HEK293 (cell line): ENCODE results near the gene NLGN1.

ENCODE experiments used
- CTCF ChIA-PET: fragments of 350-600 bp; formaldehyde crosslinking; extraction: SDS; loops from one replicate; lab custom pipeline; 2021; ENCODE audit warnings: antibody characterized with exemption; lab: Yijun Ruan, JAX
- POLR2A ChIA-PET: fragments of 300-600 bp; formaldehyde crosslinking; extraction: SDS; loops from one replicate; lab custom pipeline; 2020; ENCODE audit warnings: antibody characterized with exemption, inconsistent platforms; lab: Yijun Ruan, JAX
- H3K27ac ChIP-seq: fragments of 200-500 bp; sonication (Bioruptor generic); 2 replicates; pipeline ENCODE4 v1.5.1; 2014; ENCODE audit warnings: low read depth, low read length, control low read depth, inconsistent platforms; ENCODE audit errors: extremely low read depth
- H3K36me3 ChIP-seq, 2 experiments: fragments of 200-500 bp in 1 of 2; sonication (Bioruptor generic) in 1 of 2; 1 replicate in 1 of 2; 2 replicates in 1 of 2; pipeline ENCODE4 v1.5.1; 2014 to 2017; ENCODE audit warnings: inconsistent platforms in 2 of 2, low read length in 2 of 2; ENCODE audit not compliant: control insufficient read depth in 2 of 2, insufficient read depth in 1 of 2
- H3K4me1 ChIP-seq: fragments of 200-500 bp; sonication (Bioruptor generic); 2 replicates; pipeline ENCODE4 v1.5.1; 2014; ENCODE audit warnings: mild to moderate bottlenecking, low read length, inconsistent platforms; ENCODE audit not compliant: control insufficient read depth, insufficient read depth
- H3K4me3 ChIP-seq: 2 replicates; pipeline ENCODE4 v1.5.1; 2011; ENCODE audit warnings: low read depth, mild to moderate bottlenecking, control low read depth, low read length, moderate library complexity
- H3K9me3 ChIP-seq: fragments of 200-500 bp; sonication (Bioruptor generic); 2 replicates; pipeline ENCODE4 v1.5.1; 2014; ENCODE audit warnings: low read depth, low read length, inconsistent platforms; ENCODE audit not compliant: control insufficient read depth, insufficient read depth
- KLF16 ChIP-seq: fragments of 450-650 bp; formaldehyde crosslinking; IDR thresholded peaks from 2 replicates; pipeline ENCODE4 v1.5.1; 2017; ENCODE audit warnings: missing biosample characterization, missing genetic modification characterization
- MZF1 ChIP-seq: fragments of 450-650 bp; formaldehyde crosslinking; IDR thresholded peaks from 2 replicates; pipeline ENCODE4 v1.5.1; 2017; ENCODE audit warnings: missing biosample characterization, missing genetic modification characterization, borderline replicate concordance
- OVOL3 ChIP-seq: fragments of 450-650 bp; formaldehyde crosslinking; IDR thresholded peaks from 2 replicates; pipeline ENCODE4 v1.5.1; 2016; ENCODE audit warnings: missing biosample characterization, missing genetic modification characterization
- SCRT1 ChIP-seq: fragments of 450-650 bp; formaldehyde crosslinking; IDR thresholded peaks from 2 replicates; pipeline ENCODE4 v1.5.1; 2016; ENCODE audit warnings: missing biosample characterization, missing genetic modification characterization, borderline replicate concordance
- SP3 ChIP-seq: fragments of 450-650 bp; formaldehyde crosslinking; IDR thresholded peaks from 2 replicates; pipeline ENCODE4 v1.5.1; 2016; ENCODE audit warnings: missing biosample characterization, missing genetic modification characterization
- SP7 ChIP-seq: fragments of 450-650 bp; formaldehyde crosslinking; IDR thresholded peaks from 2 replicates; pipeline ENCODE4 v1.5.1; 2016; ENCODE audit warnings: missing biosample characterization, missing genetic modification characterization
- TCF7L2 ChIP-seq: IDR thresholded peaks from 2 replicates; pipeline ENCODE4 v1.6.1; 2011; ENCODE audit warnings: low read depth, mild to moderate bottlenecking, inconsistent platforms, low read length, moderate library complexity, borderline replicate concordance
- ZBTB7A ChIP-seq: fragments of 450-650 bp; formaldehyde crosslinking; IDR thresholded peaks from 2 replicates; pipeline ENCODE4 v1.5.1; 2016; ENCODE audit warnings: low read depth, missing biosample characterization, missing genetic modification characterization
- ZFP41 ChIP-seq: fragments of 450-650 bp; formaldehyde crosslinking; IDR thresholded peaks from 2 replicates; pipeline ENCODE4 v1.5.1; 2016; ENCODE audit warnings: missing biosample characterization, missing genetic modification characterization, borderline replicate concordance
- ZNF112 ChIP-seq: fragments of 450-650 bp; formaldehyde crosslinking; IDR thresholded peaks from 2 replicates; pipeline ENCODE4 v1.5.0; 2017; ENCODE audit warnings: missing biosample characterization, missing genetic modification characterization
- ZNF157 ChIP-seq: fragments of 450-650 bp; formaldehyde crosslinking; IDR thresholded peaks from 2 replicates; pipeline ENCODE4 v1.5.1; 2016; ENCODE audit warnings: missing biosample characterization, missing genetic modification characterization
- ZNF16 ChIP-seq: fragments of 450-650 bp; formaldehyde crosslinking; IDR thresholded peaks from 2 replicates; pipeline ENCODE4 v1.5.1; 2016; ENCODE audit warnings: low read depth, missing biosample characterization, missing genetic modification characterization
- ZNF2 ChIP-seq: fragments of 450-650 bp; formaldehyde crosslinking; IDR thresholded peaks from 2 replicates; pipeline ENCODE4 v1.5.1; 2016; ENCODE audit warnings: missing biosample characterization, missing genetic modification characterization
- ZNF23 ChIP-seq: fragments of 450-650 bp; formaldehyde crosslinking; IDR thresholded peaks from 2 replicates; pipeline ENCODE4 v1.5.1; 2016; ENCODE audit warnings: missing biosample characterization, missing genetic modification characterization, borderline replicate concordance
- ZNF350 ChIP-seq: fragments of 450-650 bp; formaldehyde crosslinking; IDR thresholded peaks from 2 replicates; pipeline ENCODE4 v1.5.0; 2017; ENCODE audit warnings: missing biosample characterization, mild to moderate bottlenecking, missing genetic modification characterization
- ZNF366 ChIP-seq: fragments of 450-650 bp; formaldehyde crosslinking; conservative IDR thresholded peaks from 2 replicates; pipeline ENCODE4 v1.5.1; 2016; ENCODE audit warnings: missing biosample characterization, missing genetic modification characterization
- ZNF501 ChIP-seq: fragments of 450-650 bp; formaldehyde crosslinking; IDR thresholded peaks from 2 replicates; pipeline ENCODE4 v1.5.1; 2016; ENCODE audit warnings: missing biosample characterization, missing genetic modification characterization
- ZNF521 ChIP-seq: fragments of 450-650 bp; formaldehyde crosslinking; IDR thresholded peaks from 2 replicates; pipeline ENCODE4 v1.5.1; 2017; ENCODE audit warnings: missing biosample characterization, mild to moderate bottlenecking, missing genetic modification characterization
- ZNF530 ChIP-seq: fragments of 450-650 bp; formaldehyde crosslinking; IDR thresholded peaks from 2 replicates; pipeline ENCODE4 v1.5.1; 2016; ENCODE audit warnings: low read depth, missing biosample characterization, missing genetic modification characterization
- ZNF544 ChIP-seq: fragments of 450-650 bp; formaldehyde crosslinking; IDR thresholded peaks from 2 replicates; pipeline ENCODE4 v1.5.0; 2017; ENCODE audit warnings: missing biosample characterization, missing genetic modification characterization
- ZNF621 ChIP-seq: fragments of 450-650 bp; formaldehyde crosslinking; IDR thresholded peaks from 2 replicates; pipeline ENCODE4 v1.5.1; 2017; ENCODE audit warnings: missing biosample characterization, missing genetic modification characterization
- ZNF624 ChIP-seq: fragments of 450-650 bp; formaldehyde crosslinking; IDR thresholded peaks from 2 replicates; pipeline ENCODE4 v1.5.1; 2017; ENCODE audit warnings: missing biosample characterization, missing genetic modification characterization
- ZNF626 ChIP-seq: fragments of 450-650 bp; sonication (Bioruptor Pico); formaldehyde crosslinking; IDR thresholded peaks from 2 replicates; pipeline ENCODE4 v1.5.1; 2018; ENCODE audit warnings: missing biosample characterization, missing genetic modification characterization, inconsistent platforms
- ZNF629 ChIP-seq: fragments of 450-650 bp; formaldehyde crosslinking; IDR thresholded peaks from 2 replicates; pipeline ENCODE4 v1.5.1; 2017; ENCODE audit warnings: missing biosample characterization, missing genetic modification characterization
- ZNF658 ChIP-seq: fragments of 450-650 bp; formaldehyde crosslinking; IDR thresholded peaks from 2 replicates; pipeline ENCODE4; 2016; ENCODE audit warnings: missing biosample characterization, missing genetic modification characterization
- ZNF701 ChIP-seq: fragments of 450-650 bp; formaldehyde crosslinking; IDR thresholded peaks from 2 replicates; pipeline ENCODE4 v1.5.1; 2016; ENCODE audit warnings: missing biosample characterization, missing genetic modification characterization
- ZNF768 ChIP-seq: fragments of 450-650 bp; formaldehyde crosslinking; IDR thresholded peaks from 2 replicates; pipeline ENCODE4 v1.5.1; 2018; ENCODE audit warnings: missing biosample characterization, mild to moderate bottlenecking, missing genetic modification characterization
- ZSCAN23 ChIP-seq: fragments of 450-650 bp; formaldehyde crosslinking; IDR thresholded peaks from 2 replicates; pipeline ENCODE4 v1.5.1; 2016; ENCODE audit warnings: missing biosample characterization, missing genetic modification characterization
- TF ChIP-seq, protein P1 (sequence below): fragments of 450-650 bp; formaldehyde crosslinking; IDR thresholded peaks from 2 replicates; pipeline ENCODE4 v1.5.1; 2016; ENCODE audit warnings: missing biosample characterization, missing genetic modification characterization
- TF ChIP-seq, protein P2 (sequence below): fragments of 450-650 bp; formaldehyde crosslinking; IDR thresholded peaks from 2 replicates; pipeline ENCODE4 v1.5.1; 2017; ENCODE audit warnings: missing biosample characterization, missing genetic modification characterization
- TF ChIP-seq, protein P3 (sequence below): fragments of 450-650 bp; formaldehyde crosslinking; IDR thresholded peaks from 2 replicates; pipeline ENCODE4 v1.5.1; 2016; ENCODE audit warnings: missing biosample characterization, missing genetic modification characterization
- TF ChIP-seq, protein P4 (sequence below): fragments of 450-650 bp; formaldehyde crosslinking; IDR thresholded peaks from 2 replicates; pipeline ENCODE4 v1.5.1; 2016; ENCODE audit warnings: missing biosample characterization, missing genetic modification characterization

Gene NLGN1

DNA sequence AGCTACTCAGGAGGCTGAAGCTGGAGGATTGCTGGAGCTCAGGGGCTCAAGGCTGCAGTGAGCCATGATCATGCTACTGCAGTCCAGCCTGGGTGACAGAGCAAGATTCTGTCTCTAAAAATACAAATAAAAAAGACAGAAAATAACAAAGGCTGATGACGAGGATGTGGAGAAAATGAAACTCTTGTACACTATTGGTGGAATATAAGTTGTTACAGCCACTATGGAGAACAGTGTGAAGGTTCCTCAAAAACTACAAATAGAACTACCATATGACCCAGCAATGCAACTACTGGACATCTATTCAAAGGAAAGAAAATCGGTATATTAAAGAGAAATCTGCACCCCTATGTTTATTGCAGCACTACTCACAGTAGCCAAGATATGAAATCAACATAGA is 934.8 kb downstream of the NLGN1 start:
- CTCF ChIA-PET: interaction anchor here (0.8 kb wide), 1 partner anchor 419 kb away, joined by 4 read pairs; no protein-coding TSS in a partner anchor
- POLR2A ChIA-PET: no interaction called here
- no peak overlapping the region for H3K27ac ChIP-seq
- no peaks in the 10 kb centered on the region for H3K9me3 ChIP-seq
- no peaks in the 10 kb centered on the region for H3K36me3 ChIP-seq
- no peak overlapping the region for H3K4me3 ChIP-seq
- TF ChIP-seq ZNF658 (no peak), SP7 (tag by site-specific recombination) (no peak), ZNF626 (tag by site-specific recombination) (no peak), SCRT1 (tag by site-specific recombination) (no peak), ZNF629 (tag by site-specific recombination) (no peak), ZNF112 (no peak), ZFP41 (tag by site-specific recombination) (no peak), OVOL3 (no peak), SP3 (tag by site-specific recombination) (no peak), ZNF501 (no peak), ZNF621 (no peak), ZNF157 (tag by site-specific recombination) (no peak), ZNF768 (tag by site-specific recombination) (no peak), ZNF530 (tag by site-specific recombination) (no peak), ZBTB7A (tag by site-specific recombination) (no peak), TCF7L2 (no peak)
- TF ChIP-seq, protein P1, sequence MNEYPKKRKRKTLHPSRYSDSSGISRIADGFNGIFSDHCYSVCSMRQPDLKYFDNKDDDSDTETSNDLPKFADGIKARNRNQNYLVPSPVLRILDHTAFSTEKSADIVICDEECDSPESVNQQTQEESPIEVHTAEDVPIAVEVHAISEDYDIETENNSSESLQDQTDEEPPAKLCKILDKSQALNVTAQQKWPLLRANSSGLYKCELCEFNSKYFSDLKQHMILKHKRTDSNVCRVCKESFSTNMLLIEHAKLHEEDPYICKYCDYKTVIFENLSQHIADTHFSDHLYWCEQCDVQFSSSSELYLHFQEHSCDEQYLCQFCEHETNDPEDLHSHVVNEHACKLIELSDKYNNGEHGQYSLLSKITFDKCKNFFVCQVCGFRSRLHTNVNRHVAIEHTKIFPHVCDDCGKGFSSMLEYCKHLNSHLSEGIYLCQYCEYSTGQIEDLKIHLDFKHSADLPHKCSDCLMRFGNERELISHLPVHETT: no peak
- TF ChIP-seq, protein P2, sequence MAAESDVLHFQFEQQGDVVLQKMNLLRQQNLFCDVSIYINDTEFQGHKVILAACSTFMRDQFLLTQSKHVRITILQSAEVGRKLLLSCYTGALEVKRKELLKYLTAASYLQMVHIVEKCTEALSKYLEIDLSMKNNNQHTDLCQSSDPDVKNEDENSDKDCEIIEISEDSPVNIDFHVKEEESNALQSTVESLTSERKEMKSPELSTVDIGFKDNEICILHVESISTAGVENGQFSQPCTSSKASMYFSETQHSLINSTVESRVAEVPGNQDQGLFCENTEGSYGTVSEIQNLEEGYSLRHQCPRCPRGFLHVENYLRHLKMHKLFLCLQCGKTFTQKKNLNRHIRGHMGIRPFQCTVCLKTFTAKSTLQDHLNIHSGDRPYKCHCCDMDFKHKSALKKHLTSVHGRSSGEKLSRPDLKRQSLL: no peak
- H3K4me1 ChIP-seq: no peaks in the 10 kb centered on the region

DNA sequence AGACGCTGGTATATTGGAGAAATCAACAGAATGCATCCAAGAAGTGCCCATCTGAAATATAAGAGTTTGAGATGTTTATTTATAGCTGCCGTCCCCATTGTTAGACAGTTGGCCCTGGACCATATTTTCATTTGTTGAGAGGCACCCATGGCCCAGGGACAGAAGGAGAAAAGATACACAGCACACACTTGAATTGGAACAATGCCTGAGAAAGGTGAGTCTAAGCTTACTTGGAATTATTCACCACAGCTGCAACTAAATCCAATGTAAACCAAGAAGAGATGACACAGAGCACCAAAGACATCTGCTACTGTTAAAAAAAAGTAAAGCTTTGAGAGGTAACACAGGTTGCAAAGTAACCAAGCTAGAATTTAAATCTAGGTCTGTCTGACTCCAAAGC is 936.1 kb downstream of the NLGN1 start:
- H3K4me1 ChIP-seq: no peaks in the 10 kb centered on the region
- no peak overlapping the region for H3K4me3 ChIP-seq
- no peaks in the 10 kb centered on the region for H3K36me3 ChIP-seq
- TF ChIP-seq ZNF16 (tag by site-specific recombination): no peak
- TF ChIP-seq ZNF23 (tag by site-specific recombination): no peak
- TF ChIP-seq ZSCAN23 (tag by site-specific recombination): no peak
- no peak for TF ChIP-seq ZNF2 (tag by site-specific recombination)
- TF ChIP-seq ZFP41 (tag by site-specific recombination): no peak
- TF ChIP-seq, protein P3, sequence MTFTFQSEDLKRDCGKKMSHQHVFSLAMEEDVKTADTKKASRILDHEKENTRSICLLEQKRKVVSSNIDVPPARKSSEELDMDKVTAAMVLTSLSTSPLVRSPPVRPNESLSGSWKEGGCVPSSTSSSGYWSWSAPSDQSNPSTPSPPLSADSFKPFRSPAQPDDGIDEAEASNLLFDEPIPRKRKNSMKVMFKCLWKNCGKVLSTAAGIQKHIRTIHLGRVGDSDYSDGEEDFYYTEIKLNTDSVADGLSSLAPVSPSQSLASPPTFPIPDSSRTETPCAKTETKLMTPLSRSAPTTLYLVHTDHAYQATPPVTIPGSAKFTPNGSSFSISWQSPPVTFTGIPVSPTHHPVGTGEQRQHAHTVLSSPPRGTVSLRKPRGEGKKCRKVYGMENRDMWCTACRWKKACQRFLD: no peak
- no peak for TF ChIP-seq ZNF350 (tag by site-specific recombination)
- no peak for TF ChIP-seq ZNF544 (tag by site-specific recombination)
- TF ChIP-seq ZNF701 (tag by site-specific recombination): no peak
- TF ChIP-seq ZNF624 (tag by site-specific recombination): no peak
- TF ChIP-seq SCRT1 (tag by site-specific recombination): no peak
- no peak for TF ChIP-seq ZNF366 (tag by site-specific recombination)
- TF ChIP-seq ZNF521 (tag by site-specific recombination): no peak
- TF ChIP-seq, protein P4, sequence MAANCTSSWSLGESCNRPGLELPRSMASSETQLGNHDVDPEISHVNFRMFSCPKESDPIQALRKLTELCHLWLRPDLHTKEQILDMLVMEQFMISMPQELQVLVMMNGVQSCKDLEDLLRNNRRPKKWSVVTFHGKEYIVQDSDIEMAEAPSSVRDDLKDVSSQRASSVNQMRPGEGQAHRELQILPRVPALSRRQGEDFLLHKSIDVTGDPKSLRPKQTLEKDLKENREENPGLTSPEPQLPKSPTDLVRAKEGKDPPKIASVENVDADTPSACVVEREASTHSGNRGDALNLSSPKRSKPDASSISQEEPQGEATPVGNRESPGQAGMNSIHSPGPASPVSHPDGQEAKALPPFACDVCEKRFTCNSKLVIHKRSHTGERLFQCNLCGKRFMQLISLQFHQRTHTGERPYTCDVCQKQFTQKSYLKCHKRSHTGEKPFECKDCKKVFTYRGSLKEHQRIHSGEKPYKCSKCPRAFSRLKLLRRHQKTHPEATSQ (tag by site-specific recombination): no peak
- no peak for TF ChIP-seq KLF16
- TF ChIP-seq MZF1: no peak
- POLR2A ChIA-PET: no interaction called here
- no peak overlapping the region for H3K27ac ChIP-seq
- no peaks in the 10 kb centered on the region for H3K9me3 ChIP-seq
- CTCF ChIA-PET: no interaction called here
